Middle frontal gyrus (tissue), 1 donor: ENCODE data around the gene ZRANB3.
"Not testable (repeated sequence)": the region's sequence is repeated elsewhere in the genome, so short reads cannot be mapped to it uniquely, and the experiment has no call there.

ENCODE experiments used
- DNase-seq: peaks from one replicate; pipeline ENCODE4 v3.0.0-alpha.2; 2015; ENCODE audit warnings: low spot score; ENCODE audit errors: extremely low spot score

Gene ZRANB3

GRCh38 chr2:135132314-135132713 lies 398.7 kb downstream of the ZRANB3 start:
- DNase-seq: no peak

- DNase-seq: no peak
Observed at GRCh38 chr2:135130751-135131150, 400.3 kb downstream of the ZRANB3 start.

GRCh38 chr2:135125940-135126339 lies 405.1 kb downstream of the ZRANB3 start:
- DNase-seq: no peak

GRCh38 chr2:135124924-135125886 lies 405.8 kb downstream of the ZRANB3 start:
- DNase-seq: no peak

- DNase-seq: not testable (repeated sequence)
Observed at GRCh38 chr2:135121658-135122039, 409.4 kb downstream of the ZRANB3 start.

GRCh38 chr2:135121016-135121657 lies 409.9 kb downstream of the ZRANB3 start:
- DNase-seq: no peak

GRCh38 chr2:135119582-135119981 lies 411.4 kb downstream of the ZRANB3 start:
- DNase-seq: no peak

GRCh38 chr2:135113322-135113721 lies 417.7 kb downstream of the ZRANB3 start:
- DNase-seq: no peak

- DNase-seq: not testable (repeated sequence)
Observed at GRCh38 chr2:135105513-135106316, 425.3 kb downstream of the ZRANB3 start.

GRCh38 chr2:135103843-135104242 lies 427.2 kb downstream of the ZRANB3 start:
- DNase-seq: no peak

- DNase-seq: no peak
Observed at GRCh38 chr2:135099802-135100483, 431.1 kb downstream of the ZRANB3 start.

- no peak for DNase-seq
Observed at GRCh38 chr2:135097532-135098231, 433.3 kb downstream of the ZRANB3 start.

- no peak for DNase-seq
Observed at GRCh38 chr2:135096665-135097446, 434.2 kb downstream of the ZRANB3 start.

GRCh38 chr2:135095591-135095990 lies 435.4 kb downstream of the ZRANB3 start:
- DNase-seq: no peak

- DNase-seq: no peak
Observed at GRCh38 chr2:135094508-135094907, 436.5 kb downstream of the ZRANB3 start.

- no peak for DNase-seq
Observed at GRCh38 chr2:135093670-135094330, 437.2 kb downstream of the ZRANB3 start.

GRCh38 chr2:135093193-135093592 lies 437.8 kb downstream of the ZRANB3 start:
- no peak for DNase-seq

- DNase-seq: no peak
Observed at GRCh38 chr2:135091681-135092080, 439.3 kb downstream of the ZRANB3 start.

- DNase-seq: not testable (repeated sequence)
Observed at GRCh38 chr2:135089597-135089996, 441.4 kb downstream of the ZRANB3 start.
